GM23338 (cell line): Measurements from ENCODE around the gene SPAG16. TPM values are rescaled to one million over a fixed set of nuclear protein-coding genes. Genes with fewer than 3 reads are reported as not detected.

ENCODE experiments used
- ATAC-seq: fragments of 200-7000 bp; cut with Tn5 transposase; 3 replicates; pipeline ENCODE4 v1.9.1; 2020
- DNase-seq: peaks from one replicate; pipeline ENCODE4 v3.0.0-alpha.2; 2015; ENCODE audit warnings: low spot score
- H2AFZ ChIP-seq: fragments of 200-600 bp; sonication (generic); 2 replicates; pipeline ENCODE4 v1.8.0; 2016; ENCODE audit warnings: antibody characterized with exemption, mild to moderate bottlenecking, moderate library complexity
- H3F3A ChIP-seq: fragments of 200-600 bp; sonication (generic); replicated peaks from 2 replicates; pipeline ENCODE4 v1.8.0; 2017; ENCODE audit warnings: antibody characterized with exemption, mixed run types, low read depth
- H3K27ac ChIP-seq: fragments of 200-600 bp; sonication (generic); 2 replicates; pipeline ENCODE4 v1.6.1; 2016; ENCODE audit warnings: low read depth
- H3K27me3 ChIP-seq: fragments of 200-600 bp; sonication (generic); 2 replicates; pipeline ENCODE4 v1.8.0; 2016; ENCODE audit warnings: mild to moderate bottlenecking, mixed run types, moderate library complexity; ENCODE audit not compliant: insufficient read depth
- H3K36me3 ChIP-seq: fragments of 200-600 bp; sonication (generic); 2 replicates; pipeline ENCODE4 v1.8.0; 2016; ENCODE audit warnings: mild to moderate bottlenecking; ENCODE audit not compliant: insufficient read depth
- H3K4me1 ChIP-seq: fragments of 200-600 bp; sonication (generic); 2 replicates; pipeline ENCODE4 v1.8.0; 2016; ENCODE audit warnings: mild to moderate bottlenecking, moderate library complexity; ENCODE audit not compliant: insufficient read depth
- H3K4me2 ChIP-seq: fragments of 200-600 bp; sonication (generic); 2 replicates; pipeline ENCODE4 v1.7.1; 2017; ENCODE audit warnings: mixed run types
- H3K4me3 ChIP-seq: fragments of 200-600 bp; sonication (generic); 2 replicates; pipeline ENCODE4 v1.6.1; 2016; ENCODE audit warnings: mixed run types
- H3K79me2 ChIP-seq: fragments of 200-600 bp; sonication (generic); replicated peaks from 2 replicates; pipeline ENCODE4 v1.8.0; 2017; ENCODE audit warnings: mild to moderate bottlenecking; ENCODE audit not compliant: insufficient read depth
- H3K9me2 ChIP-seq: fragments of 200-600 bp; sonication (generic); 2 replicates; pipeline ENCODE4 v1.8.0; 2017; ENCODE audit not compliant: insufficient read depth
- H4K20me1 ChIP-seq: fragments of 200-600 bp; sonication (generic); replicated peaks from 2 replicates; pipeline ENCODE4 v1.8.0; 2017; ENCODE audit warnings: mild to moderate bottlenecking; ENCODE audit not compliant: insufficient read depth
- H3K27ac Mint-ChIP-seq: 2 replicates; pipeline ENCODE4 v1.8.0; 2020; ENCODE audit warnings: inconsistent platforms, mild to moderate bottlenecking, moderate library complexity, mixed read lengths
- H3K27me3 Mint-ChIP-seq: 3 replicates; pipeline ENCODE4 v1.8.0; 2022; ENCODE audit warnings: low read depth, mild to moderate bottlenecking, moderate library complexity, mixed read lengths, inconsistent platforms; ENCODE audit not compliant: insufficient read depth, poor library complexity
- H3K36me3 Mint-ChIP-seq: 3 replicates; pipeline ENCODE4 v1.8.0; 2021; ENCODE audit warnings: low read depth, mild to moderate bottlenecking, inconsistent platforms, moderate library complexity, mixed read lengths
- H3K4me1 Mint-ChIP-seq: 3 replicates; pipeline ENCODE4 v1.8.0; 2020; ENCODE audit warnings: mild to moderate bottlenecking, inconsistent platforms, mixed read lengths
- H3K4me3 Mint-ChIP-seq: 3 replicates; pipeline ENCODE4 v1.8.0; 2021; ENCODE audit warnings: moderate library complexity, mild to moderate bottlenecking, inconsistent platforms, mixed read lengths
- H3K9me3 Mint-ChIP-seq: 3 replicates; pipeline ENCODE4 v1.8.0; 2020; ENCODE audit warnings: moderate library complexity, mild to moderate bottlenecking, inconsistent platforms, mixed read lengths
- CREB1 ChIP-seq: fragments of 250-450 bp; sonication (Bioruptor Pico); IDR thresholded peaks from 2 replicates; pipeline ENCODE4 v1.5.0; 2020; ENCODE audit warnings: low read depth, mild to moderate bottlenecking, moderate library complexity
- ETS1 ChIP-seq: IDR thresholded peaks from 2 replicates; pipeline ENCODE4 v1.6.1; 2016; ENCODE audit warnings: antibody characterized with exemption
- EZH2 ChIP-seq: fragments of 200-600 bp; sonication (generic); IDR thresholded peaks from one replicate; pipeline ENCODE4 v1.8.0; 2017; ENCODE audit warnings: antibody characterized with exemption, mild to moderate bottlenecking, low read depth; ENCODE audit not compliant: unreplicated experiment
- EZH2phosphoT487 ChIP-seq: fragments of 200-600 bp; sonication (generic); IDR thresholded peaks from one replicate; pipeline ENCODE4 v1.8.1; 2018; ENCODE audit warnings: antibody characterized with exemption; ENCODE audit not compliant: unreplicated experiment
- REST ChIP-seq: IDR thresholded peaks from one replicate; pipeline ENCODE4 v1.6.1; 2018; ENCODE audit warnings: antibody characterized with exemption; ENCODE audit not compliant: unreplicated experiment
- STAT1 ChIP-seq: IDR thresholded peaks from one replicate; pipeline ENCODE4 v1.6.1; 2016; ENCODE audit warnings: antibody characterized with exemption; ENCODE audit not compliant: unreplicated experiment
- ZNF114 ChIP-seq: fragments of 250-450 bp; sonication (Bioruptor Pico); IDR thresholded peaks from 2 replicates; pipeline ENCODE4 v1.5.0; 2020; ENCODE audit warnings: mild to moderate bottlenecking, moderate library complexity
- ZNF331 ChIP-seq: fragments of 250-450 bp; sonication (Bioruptor Pico); IDR thresholded peaks from 2 replicates; pipeline ENCODE4 v1.5.0; 2020; ENCODE audit warnings: low read depth, mild to moderate bottlenecking, moderate library complexity
- ZNF462 ChIP-seq: fragments of 250-450 bp; sonication (Bioruptor Pico); IDR thresholded peaks from 2 replicates; pipeline ENCODE4 v1.5.0; 2020; ENCODE audit warnings: mild to moderate bottlenecking, moderate library complexity
- polyA plus RNA-seq: library from polyadenylated mRNA; unstranded; fragments of >200 nt; fragmentation: Nextera tagmentation; extraction: Ambion mirVana; gene quantifications from 2 replicates; pipeline ENCODE4 v1.2.1, GENCODE V29; 2016
- total RNA-seq: library from RNA; depleted of rRNA; stranded (reverse); fragments of >200 nt; shearing (Covaris generic); gene quantifications from 2 replicates; pipeline ENCODE4 v1.2.3, GENCODE V29; 2014
- TF ChIP-seq, protein P1 (sequence below), 2 experiments: fragments of 200-600 bp in 1 of 2; sonication (generic) in 1 of 2; conservative IDR thresholded peaks; 2 replicates each; pipeline versions ENCODE4 v1.5.1 to v1.6.1; 2016 to 2017; ENCODE audit warnings: antibody characterized with exemption in 2 of 2, low read depth in 2 of 2, mild to moderate bottlenecking in 2 of 2, moderate library complexity in 1 of 2

Gene SPAG16
- total and polyA plus RNA-seq, 2 experiments from 2014 or later, result 19.7 to 47.8 TPM

DNA sequence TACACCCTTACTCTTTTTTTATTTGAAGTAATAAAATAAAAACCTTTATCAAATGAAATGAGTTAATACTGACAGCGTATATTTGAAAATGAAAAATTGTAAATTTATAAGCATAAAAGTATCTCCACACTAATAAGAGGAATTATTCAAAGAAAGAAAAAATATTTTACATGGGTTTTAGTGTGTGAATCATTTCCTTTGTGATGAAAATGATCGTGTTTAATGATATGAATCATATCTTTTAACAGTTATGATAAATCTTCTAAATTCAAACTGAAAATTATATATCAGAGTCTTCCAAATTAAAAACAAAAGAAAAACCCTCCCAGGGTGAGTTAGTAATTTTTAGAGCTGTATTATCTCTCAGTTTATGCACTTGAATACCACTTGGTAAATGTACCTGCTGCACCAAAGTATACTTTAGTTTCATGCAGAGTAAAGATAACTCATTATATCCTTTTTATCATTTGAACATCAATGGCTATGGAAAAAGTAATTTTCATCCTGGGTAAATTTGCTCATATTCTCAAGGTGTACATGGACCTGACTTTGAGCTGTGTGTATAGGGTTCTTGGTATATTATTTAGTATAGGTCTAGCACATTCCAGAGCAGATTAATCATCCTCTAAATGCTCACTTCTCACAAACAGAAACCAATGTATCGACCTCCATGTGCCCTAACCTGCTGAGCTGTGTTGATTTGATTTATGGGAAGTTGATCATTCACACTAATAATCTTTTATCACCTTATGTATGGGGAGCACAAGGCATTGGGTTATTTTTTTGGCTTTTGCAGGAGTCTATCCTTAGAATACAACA, 1027.9 kb downstream of the SPAG16 start:
- Histone ChIP-seq H3K4me1 (no peaks in the 10 kb centered on the region), H3F3A (no peaks in the 10 kb centered on the region), H3K4me2 (no peak overlapping the region), H3K27me3 (no peaks in the 10 kb centered on the region), H3K9me2 (no peaks in the 10 kb centered on the region; the same call in 1 of the 2 replicates), H3K36me3 (no peaks in the 10 kb centered on the region), H3K4me3 (no peak overlapping the region), H4K20me1 (no peaks in the 10 kb centered on the region), H2AFZ (no peak overlapping the region), H3K79me2 (no peaks in the 10 kb centered on the region), H3K27ac (no peak overlapping the region)
- H3K4me1 Mint-ChIP-seq, result no peaks in the 10 kb centered on the region; the same call in 2 of the 3 replicates
- no peaks in the 10 kb centered on the region for H3K27me3 Mint-ChIP-seq
- H3K36me3 Mint-ChIP-seq, result no peaks in the 10 kb centered on the region
- TF ChIP-seq CREB1 (CRISPR knock-in tag), result no peak
- TF ChIP-seq EZH2phosphoT487, result no peak
- no peak for TF ChIP-seq EZH2
- TF ChIP-seq, protein P1, sequence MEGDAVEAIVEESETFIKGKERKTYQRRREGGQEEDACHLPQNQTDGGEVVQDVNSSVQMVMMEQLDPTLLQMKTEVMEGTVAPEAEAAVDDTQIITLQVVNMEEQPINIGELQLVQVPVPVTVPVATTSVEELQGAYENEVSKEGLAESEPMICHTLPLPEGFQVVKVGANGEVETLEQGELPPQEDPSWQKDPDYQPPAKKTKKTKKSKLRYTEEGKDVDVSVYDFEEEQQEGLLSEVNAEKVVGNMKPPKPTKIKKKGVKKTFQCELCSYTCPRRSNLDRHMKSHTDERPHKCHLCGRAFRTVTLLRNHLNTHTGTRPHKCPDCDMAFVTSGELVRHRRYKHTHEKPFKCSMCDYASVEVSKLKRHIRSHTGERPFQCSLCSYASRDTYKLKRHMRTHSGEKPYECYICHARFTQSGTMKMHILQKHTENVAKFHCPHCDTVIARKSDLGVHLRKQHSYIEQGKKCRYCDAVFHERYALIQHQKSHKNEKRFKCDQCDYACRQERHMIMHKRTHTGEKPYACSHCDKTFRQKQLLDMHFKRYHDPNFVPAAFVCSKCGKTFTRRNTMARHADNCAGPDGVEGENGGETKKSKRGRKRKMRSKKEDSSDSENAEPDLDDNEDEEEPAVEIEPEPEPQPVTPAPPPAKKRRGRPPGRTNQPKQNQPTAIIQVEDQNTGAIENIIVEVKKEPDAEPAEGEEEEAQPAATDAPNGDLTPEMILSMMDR (conservative IDR thresholded peaks at IDR 0.05; ENCODE audit: low read depth in 2 of 2), result no peak
- no peak for TF ChIP-seq ZNF114 (CRISPR knock-in tag)
- no peak for TF ChIP-seq STAT1
- no peak for TF ChIP-seq REST
- TF ChIP-seq ETS1, result no peak
- no peak for TF ChIP-seq ZNF331 (CRISPR knock-in tag)
- TF ChIP-seq ZNF462 (CRISPR knock-in tag), result no peak
- no peak overlapping the region for H3K4me3 Mint-ChIP-seq
- H3K9me3 Mint-ChIP-seq, result no peaks in the 10 kb centered on the region
- ATAC-seq (no peak), DNase-seq (no peak)
- H3K27ac Mint-ChIP-seq, result no peak overlapping the region
